ENCODE measurements around the gene DNM3.

DNM3 gene

DNA sequence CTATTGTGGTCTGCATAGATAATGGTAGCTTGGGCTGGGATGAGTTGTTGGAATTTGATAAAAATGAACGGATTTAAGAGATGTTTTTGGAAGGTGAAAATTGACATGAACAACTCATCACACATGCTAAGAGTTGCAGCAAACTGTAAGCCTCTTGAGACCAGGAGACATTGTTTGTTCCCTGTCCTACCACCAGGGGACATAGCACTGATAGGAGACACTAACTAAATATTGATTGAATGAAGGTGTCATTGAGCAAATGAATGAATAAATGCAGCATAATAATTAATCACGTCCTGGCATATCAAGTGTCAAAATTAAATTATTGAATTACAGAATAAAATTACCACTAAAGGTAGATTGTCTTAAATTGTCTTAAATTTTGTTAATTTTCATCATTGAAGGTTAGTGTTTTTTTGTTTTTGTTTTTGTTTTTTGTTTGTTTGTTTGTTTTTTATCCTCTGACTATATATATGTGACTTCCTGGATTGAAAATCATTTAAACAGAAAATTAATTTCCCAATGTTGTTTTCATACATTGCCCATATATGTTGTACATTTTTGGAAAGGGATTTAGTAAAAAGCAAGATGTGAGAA, 293.9 kb downstream of the DNM3 start:
- in situ Hi-C loops (cut with MboI; ENCODE audit: low sequenced_read_pairs): no loop called here

DNA sequence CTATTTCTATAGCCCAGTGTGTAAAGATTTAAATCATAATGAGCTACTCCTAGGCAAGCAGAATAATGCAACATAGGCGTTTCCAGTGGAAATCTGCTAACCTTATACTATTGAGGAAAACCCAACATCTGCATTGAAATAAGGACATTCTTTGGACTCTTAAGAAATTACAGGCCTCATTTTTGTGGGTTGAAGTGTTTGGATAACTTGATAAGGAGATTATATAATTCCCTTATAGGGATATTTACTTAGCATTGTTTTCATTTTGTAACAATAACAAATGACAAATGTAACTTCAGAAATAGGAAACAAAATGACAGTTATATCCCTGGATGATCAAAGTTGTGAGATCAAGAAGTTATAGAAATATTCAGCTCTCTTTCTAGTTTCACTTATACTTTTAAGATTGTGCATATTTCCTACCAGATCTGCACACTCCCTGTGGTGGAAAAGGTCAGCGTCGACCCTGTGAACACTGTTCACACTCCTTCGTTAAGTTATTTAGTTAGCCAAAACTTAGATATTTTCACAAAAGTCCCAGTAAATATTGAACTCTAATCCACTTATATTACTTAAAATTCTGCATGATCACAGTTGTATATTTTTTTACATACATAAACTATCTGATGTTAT, 294.8 kb downstream of the DNM3 start:
- in situ Hi-C loops (cut with MboI; ENCODE audit: low sequenced_read_pairs): no loop called here

DNA sequence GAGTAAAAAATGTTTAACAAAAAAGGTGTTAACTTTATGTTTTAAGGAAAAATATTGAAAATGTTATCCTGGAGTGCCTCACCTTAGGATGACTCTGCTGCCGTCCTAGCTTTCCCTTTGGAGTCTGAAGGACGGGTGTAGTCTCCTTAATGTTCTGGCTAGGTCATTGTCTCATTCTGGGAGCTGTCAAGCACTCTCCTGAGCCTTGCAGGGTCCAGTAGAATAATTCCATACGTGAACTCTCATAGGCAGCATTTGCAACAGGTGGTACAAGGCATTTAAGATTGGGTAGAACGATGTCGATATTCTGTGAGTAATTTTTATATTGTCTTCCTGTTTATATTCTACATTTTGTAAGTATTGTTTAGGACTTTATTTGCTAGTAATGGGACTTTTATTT, 295.6 kb downstream of the DNM3 start:
- in situ Hi-C loops (cut with MboI; ENCODE audit: low sequenced_read_pairs): no loop called here

GRCh38 chr1:172137703-172138454, 296.6 kb downstream of the DNM3 start:
- in situ Hi-C loops (cut with MboI; ENCODE audit: low sequenced_read_pairs): no loop called here

DNA sequence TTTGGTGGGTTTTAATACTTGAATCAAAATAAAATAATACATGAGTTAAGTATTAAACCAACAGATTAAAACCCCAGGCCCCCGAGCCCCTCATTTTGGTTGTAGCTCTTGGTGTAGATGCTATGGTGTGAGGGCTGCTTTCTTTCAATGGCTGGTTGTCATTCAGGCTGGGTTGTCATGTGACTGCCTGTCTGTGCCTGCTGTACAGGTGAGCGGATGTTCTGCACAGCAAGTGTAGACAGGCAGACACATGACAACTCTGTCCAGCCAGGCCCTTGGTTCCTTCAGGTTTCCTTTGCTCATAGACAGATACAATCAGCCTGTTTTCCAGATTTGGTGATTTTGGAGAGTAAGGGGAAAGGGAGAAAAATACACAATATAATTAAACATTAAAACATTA, 297.3 kb downstream of the DNM3 start:
- in situ Hi-C loops (cut with MboI; ENCODE audit: low sequenced_read_pairs): no loop called here

GRCh38 chr1:172139196-172139595, 297.9 kb downstream of the DNM3 start:
- in situ Hi-C loops (cut with MboI; ENCODE audit: low sequenced_read_pairs): no loop called here

DNA sequence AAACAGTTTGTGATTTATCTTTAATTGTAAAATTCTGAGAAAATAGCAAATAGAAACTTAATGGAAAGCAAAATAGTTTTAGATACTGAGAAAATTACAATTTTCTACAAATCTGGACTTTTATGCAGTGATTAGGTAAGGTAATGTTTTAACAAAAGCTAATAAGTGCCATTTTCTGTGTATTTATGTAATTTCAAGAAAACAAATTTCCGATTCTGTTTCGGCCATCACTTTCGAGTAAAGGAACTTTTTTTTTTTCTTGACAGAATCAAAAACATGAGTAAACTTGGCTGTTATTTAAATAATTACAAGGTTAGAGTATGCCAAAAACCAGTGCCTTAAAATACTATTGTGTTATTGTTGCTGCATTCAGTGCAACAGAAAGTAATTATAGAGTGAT, 298.8 kb downstream of the DNM3 start:
- in situ Hi-C loops (cut with MboI; ENCODE audit: low sequenced_read_pairs): no loop called here

- in situ Hi-C loops (cut with MboI; ENCODE audit: low sequenced_read_pairs): no loop called here
Observed at GRCh38 chr1:172140591-172140990, 299.3 kb downstream of the DNM3 start.

DNA sequence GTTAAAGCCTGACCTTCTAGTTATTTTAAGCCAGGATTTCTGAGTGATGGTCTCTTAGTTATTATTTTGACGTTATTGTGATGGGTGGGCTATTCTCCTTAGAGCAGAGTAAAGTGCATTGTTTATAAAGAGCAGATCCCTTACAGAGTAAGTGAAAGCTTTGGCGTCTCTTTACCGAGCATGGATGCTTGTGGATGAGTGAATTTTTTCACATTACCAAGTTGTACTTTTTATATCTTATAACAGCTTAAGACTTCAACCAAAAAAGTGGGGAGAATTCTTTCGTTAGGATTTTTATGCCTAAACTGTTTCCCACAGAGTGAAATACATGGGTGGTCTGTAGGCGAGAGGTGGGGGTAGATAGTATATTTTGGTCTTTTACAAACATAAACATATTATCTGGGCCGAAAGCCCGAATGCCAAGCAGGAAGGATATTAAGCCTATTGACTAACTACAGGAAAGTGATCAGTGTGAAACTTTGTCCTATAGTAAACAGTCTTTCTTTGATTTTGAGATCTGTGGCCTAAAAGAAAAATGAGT, 300.1 kb downstream of the DNM3 start:
- in situ Hi-C loops (cut with MboI; ENCODE audit: low sequenced_read_pairs): no loop called here

DNA sequence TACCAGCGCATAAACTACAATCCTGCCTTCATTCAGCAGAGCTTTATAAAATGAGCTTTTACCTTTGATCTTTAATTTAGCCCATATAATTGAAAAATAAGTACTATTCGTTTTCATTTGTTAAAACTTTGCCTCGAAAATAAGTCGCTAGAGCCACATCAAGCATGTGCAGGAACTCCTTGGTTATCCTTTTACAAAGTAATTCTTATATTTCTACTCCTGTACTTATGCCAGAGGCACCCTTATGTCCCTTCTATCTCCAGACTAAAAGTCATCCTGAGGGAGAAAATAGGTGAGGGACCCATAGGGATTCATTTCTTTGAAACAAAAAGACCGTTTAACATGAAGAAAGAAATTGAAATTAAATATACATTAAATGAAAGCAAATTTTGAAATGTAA, 301.0 kb downstream of the DNM3 start:
- in situ Hi-C loops (cut with MboI; ENCODE audit: low sequenced_read_pairs): no loop called here

DNA sequence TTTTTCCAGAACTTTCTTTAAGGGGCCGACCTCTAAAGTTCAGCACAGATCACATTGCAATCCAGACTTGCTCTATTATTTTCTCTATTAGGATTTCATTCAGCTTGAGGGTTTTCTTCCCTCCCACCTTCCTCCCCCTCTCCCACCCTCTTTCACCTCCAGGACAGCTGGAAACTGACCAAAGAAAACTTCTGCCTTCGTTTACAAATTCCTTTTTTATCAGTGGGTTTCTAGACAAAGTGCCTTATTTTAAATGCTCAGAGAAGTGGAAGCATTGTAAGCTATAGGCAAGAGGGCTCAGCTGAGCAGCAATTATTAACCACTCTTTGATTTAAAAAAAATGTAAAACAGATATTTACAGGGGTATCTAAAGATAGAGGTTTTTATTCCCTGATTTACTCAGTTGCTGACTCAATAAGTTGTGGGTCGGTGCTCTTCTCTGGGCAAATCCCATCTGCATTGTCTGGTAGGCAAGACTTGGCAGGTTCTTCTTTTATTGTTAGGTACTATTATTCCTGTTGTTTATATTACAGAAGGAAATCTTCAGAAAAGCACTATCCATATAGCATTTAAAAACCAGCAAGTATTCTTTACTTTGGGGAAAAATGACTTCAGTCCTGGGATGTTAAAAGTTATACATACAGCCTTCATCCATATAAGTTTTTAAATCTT, 302.2 kb downstream of the DNM3 start:
- in situ Hi-C loops (cut with MboI; ENCODE audit: low sequenced_read_pairs): no loop called here

DNA sequence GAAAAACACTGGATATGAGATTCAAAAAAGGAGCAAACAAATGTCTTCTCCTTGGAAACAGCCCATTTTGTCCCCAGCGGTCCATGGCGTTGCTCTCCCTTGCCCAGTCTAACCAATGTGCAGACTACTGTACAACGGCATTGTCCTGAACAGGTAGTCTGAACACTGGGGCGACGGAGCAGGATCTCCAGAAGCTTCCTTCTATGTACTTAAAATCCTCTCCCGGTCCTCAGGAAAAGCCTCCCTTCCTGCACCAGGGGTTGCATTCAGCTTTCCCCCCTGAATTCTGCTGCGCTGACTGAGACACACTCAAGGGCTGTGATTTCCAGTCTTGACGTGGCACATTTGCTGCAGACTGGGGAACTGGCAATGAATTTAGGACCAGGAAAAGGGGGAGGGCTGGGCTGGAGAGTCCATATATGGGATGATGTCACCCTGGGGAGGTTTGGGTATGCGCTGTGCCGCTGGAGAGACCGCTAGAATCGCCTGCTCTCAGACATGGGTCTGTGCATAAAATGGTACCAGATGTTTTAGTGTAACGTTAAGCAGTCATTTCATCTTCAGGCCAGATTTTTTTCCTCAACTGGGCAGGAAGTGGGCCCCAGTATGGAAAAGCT, 303.3 kb downstream of the DNM3 start:
- in situ Hi-C loops (cut with MboI; ENCODE audit: low sequenced_read_pairs): no loop called here

DNA sequence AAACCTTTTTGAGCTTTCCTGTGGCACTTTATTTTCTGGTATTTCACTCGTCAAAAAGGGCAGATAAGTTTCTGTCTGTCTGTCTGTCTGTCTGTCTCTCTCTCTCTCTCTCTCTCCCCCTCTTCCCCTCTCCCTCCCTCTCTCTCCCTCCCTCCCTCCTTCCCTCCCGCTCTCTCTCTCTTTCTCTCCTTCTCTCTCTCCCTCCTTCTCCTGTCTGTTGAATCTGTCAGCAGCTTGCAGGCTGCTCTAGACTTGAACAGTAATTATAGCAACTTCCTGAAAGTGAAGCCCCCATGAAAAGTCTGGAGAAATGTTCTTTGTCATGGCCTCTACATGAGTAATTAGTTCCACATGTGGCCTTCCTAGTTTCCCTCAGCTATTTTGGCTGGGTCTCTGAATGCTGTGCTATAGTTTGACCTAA, 303.9 kb downstream of the DNM3 start:
- in situ Hi-C loops (cut with MboI; ENCODE audit: low sequenced_read_pairs): no loop called here

DNA sequence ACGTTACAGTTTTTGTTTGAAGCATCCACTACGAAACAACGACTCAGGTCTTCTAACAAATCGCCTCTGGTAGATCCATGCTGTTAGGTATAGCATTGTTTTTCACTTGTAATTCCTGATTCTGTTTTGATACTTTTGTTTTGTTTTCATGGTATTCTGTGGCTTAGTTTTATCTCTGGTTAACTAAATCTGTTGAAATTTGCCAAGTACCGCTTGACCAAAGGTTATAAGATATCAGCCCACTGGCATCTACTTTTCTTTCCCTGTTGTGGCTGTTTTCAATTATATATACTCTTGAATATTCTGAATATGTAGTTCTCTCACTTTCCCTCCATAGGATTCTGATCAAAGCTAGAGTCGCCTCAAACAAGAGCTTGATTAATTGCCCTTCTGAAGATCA, 304.4 kb downstream of the DNM3 start:
- in situ Hi-C loops (cut with MboI; ENCODE audit: low sequenced_read_pairs): no loop called here

GRCh38 chr1:172146141-172146850, 305.0 kb downstream of the DNM3 start:
- in situ Hi-C loops (cut with MboI; ENCODE audit: low sequenced_read_pairs): no loop called here

GRCh38 chr1:172147541-172147940, 306.2 kb downstream of the DNM3 start:
- in situ Hi-C loops (cut with MboI; ENCODE audit: low sequenced_read_pairs): no loop called here

DNA sequence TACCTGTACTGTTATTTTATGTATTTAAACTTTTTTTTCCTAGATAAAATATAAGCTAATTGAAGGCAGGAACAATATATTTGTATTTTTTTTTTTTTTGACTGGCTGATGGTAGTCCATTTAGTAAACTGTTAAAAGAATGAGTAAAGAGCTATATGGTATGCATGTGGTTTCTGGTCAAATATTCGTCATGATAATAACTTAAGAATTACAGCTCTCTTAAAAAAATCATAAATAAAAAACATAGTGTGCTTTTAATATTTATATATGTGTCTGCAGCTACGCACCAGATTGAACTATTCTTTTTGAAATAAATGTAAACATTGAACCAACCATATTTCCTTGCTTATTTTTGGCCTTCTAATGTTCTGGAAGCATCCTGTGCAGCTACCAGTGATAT, 306.9 kb downstream of the DNM3 start:
- in situ Hi-C loops (cut with MboI; ENCODE audit: low sequenced_read_pairs): no loop called here

DNA sequence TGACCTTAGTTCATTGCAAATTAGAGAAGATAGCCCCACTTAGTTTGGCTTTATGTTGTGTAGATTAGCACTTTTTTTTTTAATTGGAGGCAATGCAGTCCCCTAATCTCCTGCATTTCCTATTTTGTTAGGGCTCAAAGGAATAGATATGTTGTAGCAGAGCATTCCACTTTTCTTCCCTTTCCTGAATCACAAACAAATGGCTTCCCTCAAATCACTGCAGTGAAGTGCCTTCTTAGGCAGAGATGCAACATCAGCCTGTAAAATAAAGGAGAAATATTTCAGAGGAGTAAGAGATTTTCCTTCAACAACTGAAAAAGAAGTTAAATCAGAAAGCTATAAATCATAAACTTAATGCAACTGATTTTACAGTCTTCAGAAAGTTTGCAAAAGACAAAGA, 307.4 kb downstream of the DNM3 start:
- in situ Hi-C loops (cut with MboI; ENCODE audit: low sequenced_read_pairs): no loop called here

GRCh38 chr1:172149346-172149745, 308.0 kb downstream of the DNM3 start:
- in situ Hi-C loops (cut with MboI; ENCODE audit: low sequenced_read_pairs): no loop called here

DNA sequence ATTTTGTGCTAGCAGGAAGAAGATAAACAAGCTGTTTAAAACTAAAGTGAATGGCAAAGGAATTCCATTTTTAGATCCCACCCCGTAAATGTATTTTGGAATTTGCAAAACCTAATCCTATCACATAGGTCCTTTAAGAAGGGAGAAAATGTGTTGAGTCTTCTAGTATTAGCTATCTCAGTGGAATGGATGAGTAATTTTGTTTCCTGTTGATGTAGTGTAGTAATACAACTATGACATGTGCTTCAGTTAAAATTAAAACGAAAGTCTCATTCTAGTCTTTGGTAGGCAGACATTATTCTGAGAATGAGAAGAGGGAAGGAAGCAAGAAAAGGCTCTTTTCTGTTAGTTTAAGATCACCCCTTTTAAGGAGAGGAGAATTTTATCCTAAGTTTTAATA, 313.3 kb downstream of the DNM3 start:
- in situ Hi-C loops (cut with MboI; ENCODE audit: low sequenced_read_pairs): no loop called here

Measured in HL-60/S4 treated with phorbol 12-myristate 13-acetate at 8.2 ng/mL for 4 days and 3 days (cell line).